ENCODE data around the gene HECTD4.

HECTD4 gene

DNA sequence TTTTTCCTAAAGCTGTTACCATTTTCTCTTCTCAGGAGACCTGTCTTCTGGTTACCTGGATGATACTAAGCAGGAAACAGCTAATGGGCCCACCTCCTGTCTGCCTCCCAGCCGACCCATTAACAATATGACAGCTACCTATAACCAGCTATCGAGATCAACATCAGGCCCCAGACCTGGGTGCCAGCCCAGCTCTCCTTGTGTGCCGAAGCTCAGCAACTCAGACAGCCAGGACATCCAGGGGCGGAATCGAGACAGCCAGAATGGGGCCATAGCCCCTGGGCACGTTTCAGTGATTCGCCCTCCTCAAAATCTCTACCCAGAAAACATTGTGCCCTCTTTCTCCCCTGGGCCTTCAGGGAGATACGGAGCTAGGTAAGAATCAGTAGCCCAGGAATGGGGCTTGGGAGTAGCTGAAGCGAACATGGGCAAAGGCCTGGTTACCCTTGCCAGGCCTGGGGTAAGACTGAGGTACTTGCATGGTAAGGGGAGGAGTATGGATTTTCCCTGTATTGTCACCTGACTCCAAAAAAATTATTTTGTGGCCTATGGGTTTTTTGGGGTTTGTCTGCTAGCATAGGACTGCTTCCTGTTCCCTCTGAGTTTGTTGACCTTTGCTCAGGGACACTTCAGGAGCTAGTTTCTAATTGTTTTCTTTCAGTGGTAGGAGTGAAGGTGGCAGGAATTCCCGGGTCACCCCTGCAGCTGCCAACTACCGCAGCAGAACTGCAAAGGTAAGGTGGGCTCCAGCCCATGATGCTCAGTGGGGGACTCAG lies 230.3 kb downstream of the HECTD4 start:
- DNase-seq, result no peak

DNA sequence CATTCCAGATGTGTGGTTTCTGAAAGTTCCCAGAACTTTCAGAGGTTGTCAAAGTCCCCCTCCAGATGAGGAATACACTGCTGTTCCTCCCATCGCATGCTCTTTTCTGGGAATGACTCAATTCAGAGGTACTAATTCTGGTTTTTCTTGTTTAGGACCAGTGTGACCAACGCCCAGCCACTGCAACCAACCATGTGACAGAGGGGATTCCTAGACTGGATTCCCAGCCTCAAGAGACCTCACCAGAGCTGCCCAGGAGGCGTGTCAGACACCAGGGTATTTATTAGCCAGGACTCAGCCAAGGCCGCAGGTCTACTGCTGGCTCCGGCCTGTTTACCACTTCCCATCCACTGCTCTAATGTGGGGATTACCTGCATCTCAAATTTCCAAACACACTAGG lies 232.6 kb downstream of the HECTD4 start:
- peak; percentile 66 for DNase-seq

DNA sequence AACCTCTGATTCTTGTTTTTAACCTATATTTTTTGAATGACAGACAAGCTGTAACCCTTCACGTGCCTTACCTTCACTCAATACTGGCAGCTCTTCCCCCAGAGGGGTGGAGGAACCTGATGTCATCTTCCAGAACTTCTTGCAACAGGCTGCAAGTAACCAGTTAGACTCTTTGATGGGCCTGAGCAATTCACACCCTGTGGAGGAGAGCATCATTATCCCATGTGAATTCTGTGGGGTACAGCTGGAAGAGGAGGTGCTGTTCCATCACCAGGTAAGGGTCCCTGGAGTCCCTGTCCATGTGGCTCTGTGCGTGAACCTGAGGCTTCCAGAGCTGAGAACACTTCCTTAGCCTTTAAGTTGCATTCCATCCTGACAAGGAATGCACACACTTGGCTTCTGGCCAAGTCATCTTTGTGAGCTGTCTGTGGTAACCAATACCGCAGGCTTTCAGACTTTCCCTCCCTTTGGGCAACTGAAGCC lies 234.2 kb downstream of the HECTD4 start:
- no peak for DNase-seq

DNA sequence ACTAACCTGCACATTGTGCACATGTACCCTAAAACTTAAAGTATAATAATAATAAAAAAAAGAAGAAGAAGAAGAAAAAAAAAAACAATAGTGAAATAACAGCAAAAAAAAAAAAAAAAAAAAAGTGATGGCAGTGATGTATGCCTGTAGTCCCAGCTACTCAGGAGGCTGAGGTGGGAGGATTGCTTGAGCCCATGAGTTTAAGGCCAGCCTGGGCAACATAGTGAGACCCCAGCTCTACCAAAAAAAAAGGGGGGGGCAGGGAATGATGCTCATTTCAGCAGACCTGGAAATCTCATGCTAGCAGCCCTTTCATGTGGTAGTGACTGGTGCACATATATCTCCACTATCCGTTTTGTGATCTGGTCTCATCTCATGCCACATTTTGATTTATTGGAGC lies 236.1 kb downstream of the HECTD4 start:
- DNase-seq, result no peak

DNA sequence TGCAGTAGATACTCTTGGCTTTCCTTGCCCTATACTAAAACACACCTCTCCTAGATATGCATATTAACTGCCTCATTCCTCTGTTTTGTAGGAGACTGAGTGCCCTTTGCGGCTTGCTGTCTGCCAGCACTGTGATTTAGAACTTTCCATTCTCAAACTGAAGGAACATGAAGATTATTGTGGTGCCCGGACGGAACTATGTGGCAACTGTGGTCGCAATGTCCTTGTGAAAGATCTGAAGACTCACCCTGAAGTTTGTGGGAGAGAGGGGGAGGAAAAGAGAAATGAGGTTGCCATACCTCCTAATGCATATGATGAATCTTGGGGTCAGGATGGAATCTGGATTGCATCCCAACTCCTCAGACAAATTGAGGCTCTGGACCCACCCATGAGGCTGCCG lies 241.5 kb downstream of the HECTD4 start:
- no peak for DNase-seq

DNA sequence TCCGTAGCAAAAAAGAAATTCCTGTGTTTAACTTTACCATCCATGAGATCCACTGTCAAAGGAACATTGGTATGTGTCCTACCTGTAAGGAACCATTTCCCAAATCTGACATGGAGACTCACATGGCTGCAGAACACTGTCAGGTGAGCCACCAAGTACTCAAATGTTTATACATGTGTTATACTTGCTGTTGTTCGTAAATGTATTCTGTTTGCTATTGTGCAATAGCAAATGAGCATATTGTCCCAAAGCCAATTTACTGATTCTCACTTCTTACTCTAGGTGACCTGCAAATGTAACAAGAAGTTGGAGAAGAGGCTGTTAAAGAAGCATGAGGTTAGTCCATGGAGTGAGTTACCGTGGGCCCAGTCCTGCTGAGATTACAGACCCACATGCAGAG lies 247.5 kb downstream of the HECTD4 start:
- DNase-seq, result no peak

DNA sequence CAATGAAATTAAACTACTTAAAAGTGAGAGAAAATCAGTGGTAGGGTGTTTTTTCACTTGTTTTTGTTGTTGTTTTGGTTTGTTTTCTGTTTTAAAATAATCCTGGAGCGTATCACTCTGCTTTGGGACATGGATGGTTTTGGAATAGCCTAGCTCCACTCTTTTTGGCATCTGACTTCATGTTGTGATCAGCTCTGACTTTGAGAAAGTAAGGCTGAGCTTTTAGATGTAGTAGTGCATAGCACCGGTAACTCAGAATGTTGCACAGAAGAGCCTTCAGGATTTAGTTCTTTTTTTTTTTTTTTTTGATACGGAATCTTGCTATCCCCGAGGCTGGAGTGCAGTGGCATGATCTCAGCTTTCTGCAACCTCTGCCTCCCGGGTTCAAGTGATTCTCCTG lies 248.8 kb downstream of the HECTD4 start:
- DNase-seq, result no peak

DNA sequence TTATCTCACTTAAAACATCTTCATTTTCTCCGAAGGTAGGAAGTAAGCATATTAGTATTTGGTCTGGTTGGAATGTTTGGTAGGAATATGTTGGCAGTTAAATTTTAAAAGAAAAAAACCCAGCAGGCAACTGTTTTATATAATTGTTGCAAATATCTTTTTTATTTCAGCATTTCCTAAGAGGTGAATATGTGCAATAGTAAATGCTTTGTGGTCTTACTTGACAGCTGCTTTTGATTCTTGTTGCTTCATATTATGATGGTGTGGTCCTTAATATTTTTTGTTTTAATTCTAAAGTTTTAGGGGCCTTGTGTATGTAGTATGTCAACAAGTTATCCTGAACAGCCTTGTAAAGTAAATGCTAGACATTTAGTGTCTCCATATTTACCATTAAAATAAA lies 250.5 kb downstream of the HECTD4 start:
- DNase-seq, result no peak

DNA sequence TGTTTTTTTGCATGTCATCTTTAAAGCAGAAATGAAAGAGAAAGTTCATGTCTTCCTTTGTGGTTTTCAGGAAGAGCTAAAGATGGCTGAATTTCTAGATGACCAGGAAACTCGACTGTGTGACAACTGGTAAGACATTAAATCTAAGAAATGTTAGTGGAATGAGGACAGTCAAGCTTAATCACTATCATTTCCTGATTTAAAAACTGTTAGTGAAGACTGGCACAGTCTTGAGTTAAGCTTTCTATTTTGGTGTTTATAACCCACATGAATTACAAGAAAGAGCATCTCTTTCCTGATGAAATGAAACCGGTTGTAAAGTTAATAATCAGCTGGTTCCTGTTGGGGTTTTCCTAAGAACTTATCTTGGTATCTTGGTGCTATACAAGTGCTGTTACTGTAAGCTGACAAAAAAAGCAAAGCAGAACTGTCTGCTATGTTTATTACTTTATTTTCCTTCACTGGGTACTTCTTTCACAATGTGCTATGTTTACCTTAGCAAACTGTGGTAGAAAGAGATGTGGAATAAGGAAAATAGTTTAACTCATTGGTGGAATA lies 251.7 kb downstream of the HECTD4 start:
- DNase-seq, result no peak

DNA sequence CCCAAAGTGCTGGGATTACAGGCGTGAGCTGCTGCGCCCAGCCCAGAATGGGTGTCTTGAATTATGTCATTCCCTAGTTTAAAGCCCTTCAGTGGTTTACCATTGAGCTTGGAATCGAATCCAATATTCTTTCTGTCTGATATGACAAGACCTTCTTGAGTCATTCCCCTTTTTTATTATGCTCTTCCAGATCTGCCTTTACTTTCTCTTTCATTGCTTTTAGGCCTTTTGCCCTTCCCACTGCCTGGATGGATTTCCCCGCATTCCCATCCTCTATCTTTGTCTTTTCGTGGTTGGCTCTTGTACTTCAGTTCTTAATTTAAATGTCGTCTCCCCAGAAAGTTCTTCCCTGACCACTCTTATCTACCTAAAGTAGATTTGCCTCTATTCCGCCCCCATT lies 255.3 kb downstream of the HECTD4 start:
- no peak for DNase-seq

DNA sequence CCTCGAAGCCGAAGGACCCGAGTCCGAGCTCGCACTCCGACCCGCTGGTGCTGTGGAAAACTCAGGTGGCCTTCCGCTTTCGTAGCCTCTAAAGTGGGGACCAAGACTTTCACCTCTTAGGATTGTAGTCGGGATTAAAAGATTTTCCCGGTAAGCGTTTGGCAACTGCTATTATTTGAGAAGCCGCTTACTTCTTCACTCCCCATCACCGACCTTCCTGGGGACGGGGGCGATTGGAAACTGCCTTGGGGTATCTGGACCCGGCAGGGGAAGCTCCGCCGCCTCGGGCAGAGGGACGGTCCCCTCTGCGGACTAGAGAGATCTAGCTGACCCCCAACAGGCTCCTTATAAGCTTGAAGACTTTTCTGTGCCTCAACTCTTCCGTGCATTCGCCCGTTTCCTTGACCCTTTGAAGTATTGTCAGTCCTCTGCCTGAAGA lies 256.2 kb downstream of the HECTD4 start:
- peak; percentile 50 for DNase-seq

DNA sequence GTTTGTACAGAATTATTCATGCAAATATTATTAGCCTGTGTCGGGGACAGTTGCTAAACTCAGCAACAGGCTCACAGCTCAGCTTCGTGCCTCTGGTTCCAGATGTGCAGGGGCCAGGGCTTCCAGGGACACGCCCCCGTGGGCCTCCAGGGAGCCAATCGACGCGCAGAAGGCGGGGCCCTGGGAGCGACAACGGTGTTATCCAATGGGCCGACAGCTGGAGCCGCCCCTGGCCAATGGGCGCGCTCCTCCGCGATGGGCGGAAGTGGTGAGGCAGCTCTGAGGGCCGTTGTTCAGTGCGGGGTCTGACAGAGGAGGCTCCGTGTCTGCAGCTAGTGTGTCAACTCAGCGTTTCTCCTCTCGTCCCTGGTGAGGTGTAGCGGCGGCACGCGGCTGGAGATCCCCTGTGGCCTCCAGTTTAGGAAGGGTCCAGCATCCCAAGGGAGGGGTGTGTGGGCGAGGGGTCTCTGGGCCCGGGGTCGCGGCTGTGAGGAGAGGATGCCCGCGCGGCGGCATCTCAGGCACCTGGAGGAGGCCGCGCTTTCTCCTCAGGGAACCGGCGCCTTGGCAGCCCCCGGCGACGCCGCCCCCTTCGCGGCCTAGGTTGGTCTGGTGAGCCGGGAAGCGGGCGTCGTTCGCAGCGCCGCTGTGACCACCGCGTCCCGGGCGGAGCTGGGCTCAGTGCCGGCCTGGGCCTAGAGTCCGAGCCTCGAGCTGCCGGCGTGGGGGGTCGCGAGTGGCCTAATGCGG lies 256.8 kb downstream of the HECTD4 start, which contains the start of gene TRAFD1:
TRAFD1 (plus strand) TSS at position 311 of the 750 bp plus-strand sequence. CDS start 4,963 bp downstream, outside the sequence.
- peak; percentile 99 for DNase-seq

DNA sequence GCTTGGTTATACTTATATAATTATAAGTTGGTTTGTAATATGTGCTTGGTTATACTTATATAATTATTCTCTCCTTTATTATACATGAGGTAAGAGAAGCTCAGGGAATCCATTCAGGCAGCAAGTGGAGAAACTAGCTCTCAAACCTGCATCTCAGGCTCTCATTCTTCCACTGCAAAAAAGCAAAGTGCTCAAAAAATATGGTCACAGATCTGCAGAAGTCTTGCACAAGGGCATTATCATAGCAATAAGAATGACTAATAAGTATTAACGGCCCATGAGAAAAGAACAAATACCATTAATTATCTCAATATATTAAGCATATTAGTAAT lies 257.3 kb downstream of the HECTD4 start:
- DNase-seq, result no peak

DNA sequence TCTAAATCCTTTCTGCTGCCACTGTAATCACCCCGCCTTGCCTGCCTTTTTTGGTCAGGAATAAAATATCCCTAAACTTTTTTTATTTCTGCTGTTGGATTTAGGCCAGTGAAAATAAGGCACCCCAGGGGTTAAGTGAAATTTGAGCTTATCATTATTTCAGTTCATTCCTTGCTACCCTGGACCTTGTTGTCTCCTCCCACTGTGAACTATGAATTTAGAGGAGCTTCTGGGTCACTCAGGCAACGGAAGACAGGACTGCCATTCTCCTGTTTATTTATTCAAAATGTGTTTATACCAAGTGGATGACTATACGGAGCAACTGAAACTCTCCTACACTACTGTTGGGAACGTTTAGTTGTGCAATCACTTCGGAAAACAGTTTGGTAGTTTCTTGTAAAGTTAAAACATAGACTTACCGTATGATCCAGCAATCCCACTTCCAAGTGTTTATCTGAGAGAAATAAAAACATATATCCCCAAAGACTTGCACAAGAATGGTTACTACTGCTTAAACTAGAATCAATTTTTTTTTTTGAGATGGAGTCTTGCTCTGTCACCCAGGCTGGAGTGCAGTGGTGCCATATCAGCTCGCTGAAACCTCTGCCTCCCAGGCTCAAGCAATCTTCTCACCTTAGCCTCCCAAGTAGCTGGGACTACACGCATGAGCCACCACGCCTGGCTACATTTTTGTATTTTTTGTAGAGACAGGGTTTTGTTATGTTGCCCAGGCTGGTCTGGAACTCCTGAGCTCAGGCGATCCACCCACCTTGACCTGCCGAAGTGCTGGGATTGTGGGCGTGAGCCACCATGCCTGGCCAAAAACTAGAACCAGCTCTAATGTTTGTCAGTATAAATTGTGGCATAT lies 259.2 kb downstream of the HECTD4 start:
- no peak for DNase-seq

DNA sequence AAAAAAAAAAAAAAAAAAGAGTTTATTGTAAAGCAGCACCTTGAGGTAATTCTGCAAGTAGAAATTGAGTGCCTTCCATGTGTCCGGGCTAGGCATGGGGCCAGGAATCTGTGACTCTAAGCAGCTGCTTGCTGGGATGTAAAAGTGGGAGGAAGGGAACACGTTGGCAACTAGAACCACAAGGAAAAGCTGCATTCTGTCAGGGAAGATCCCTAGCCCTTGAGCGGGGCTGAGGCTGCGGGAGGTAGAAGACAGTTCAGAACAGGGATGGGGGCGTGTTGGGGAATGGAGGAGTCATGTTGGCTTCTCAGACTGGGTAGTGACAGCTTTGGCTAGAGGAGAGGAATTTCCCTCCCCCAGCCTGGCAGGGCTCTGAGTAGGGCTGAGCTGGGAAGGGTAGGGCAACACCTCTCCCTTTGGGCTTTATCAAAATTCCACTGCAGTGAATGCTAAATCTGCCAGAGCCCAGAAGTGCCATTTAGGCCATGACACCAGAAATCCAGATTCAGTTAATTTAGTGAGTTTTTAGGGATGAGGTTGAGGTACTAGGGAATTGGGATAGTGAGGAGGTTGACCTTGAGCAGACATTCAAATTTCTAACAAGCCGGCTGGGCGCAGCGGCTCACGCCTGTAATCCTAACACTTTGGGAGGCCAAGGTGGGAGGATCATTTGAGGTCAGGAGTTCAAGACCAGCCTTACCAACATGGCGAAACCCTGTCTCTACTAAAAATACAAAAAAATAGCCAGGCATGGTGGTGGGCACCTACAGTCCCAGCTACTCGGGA lies 260.3 kb downstream of the HECTD4 start:
- no peak for DNase-seq

DNA sequence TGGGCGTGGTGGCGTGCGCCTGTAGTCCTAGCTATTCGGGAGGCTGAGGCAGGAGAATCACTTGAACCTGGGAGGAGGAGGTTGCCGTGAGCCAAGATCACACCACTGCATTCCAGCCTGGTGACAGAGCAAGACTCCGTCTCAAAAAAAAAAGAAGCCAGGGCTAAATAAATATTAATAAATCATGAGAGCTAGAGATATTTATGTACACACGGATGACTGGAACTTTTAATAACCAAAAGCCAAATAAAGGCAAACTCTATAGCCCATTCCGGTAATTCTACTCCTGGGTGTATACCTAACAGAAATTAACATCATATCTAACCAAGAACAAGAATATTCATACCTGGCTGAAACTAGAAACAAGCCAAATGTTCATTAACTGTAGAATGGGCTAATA lies 264.5 kb downstream of the HECTD4 start:
- DNase-seq, result no peak

DNA sequence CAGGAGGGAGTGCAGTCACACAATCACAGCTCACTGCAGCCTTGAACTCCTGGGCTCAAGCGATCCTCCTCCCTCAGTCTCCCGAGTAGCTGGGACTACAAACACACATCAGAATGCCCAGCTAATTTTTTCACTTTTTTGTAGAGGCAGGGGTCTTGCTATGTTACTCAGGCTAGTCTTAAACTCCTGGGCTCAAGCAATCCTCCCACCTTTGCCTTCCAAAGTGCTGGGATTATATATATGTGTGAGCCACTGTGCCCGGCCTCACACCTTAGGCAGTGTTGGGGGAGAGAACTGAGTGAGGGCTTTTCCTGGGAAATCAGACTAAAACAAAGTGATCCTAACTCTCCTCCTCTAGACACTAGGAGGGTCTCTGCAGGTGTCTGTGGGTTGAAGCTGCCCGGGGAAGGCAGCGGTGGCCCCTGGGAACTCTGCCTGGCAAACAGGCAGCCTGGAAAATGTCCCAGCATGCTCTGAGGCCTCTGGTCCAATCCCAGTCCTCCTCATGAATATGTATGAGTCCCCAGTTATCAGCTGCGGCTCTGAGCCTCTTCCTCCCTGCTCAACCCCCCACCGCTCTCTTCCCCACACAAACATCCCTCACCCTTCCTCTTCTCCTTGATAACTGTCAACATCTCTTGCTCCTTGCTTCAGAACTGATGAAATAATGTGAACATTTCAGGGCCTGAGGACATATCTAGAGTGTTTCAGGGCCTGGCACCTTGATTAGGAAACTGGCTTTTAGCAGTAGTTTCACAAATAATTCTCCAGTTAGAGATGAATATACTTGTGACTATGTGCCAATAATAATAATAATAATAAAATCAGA lies 265.8 kb downstream of the HECTD4 start:
- no peak for DNase-seq

DNA sequence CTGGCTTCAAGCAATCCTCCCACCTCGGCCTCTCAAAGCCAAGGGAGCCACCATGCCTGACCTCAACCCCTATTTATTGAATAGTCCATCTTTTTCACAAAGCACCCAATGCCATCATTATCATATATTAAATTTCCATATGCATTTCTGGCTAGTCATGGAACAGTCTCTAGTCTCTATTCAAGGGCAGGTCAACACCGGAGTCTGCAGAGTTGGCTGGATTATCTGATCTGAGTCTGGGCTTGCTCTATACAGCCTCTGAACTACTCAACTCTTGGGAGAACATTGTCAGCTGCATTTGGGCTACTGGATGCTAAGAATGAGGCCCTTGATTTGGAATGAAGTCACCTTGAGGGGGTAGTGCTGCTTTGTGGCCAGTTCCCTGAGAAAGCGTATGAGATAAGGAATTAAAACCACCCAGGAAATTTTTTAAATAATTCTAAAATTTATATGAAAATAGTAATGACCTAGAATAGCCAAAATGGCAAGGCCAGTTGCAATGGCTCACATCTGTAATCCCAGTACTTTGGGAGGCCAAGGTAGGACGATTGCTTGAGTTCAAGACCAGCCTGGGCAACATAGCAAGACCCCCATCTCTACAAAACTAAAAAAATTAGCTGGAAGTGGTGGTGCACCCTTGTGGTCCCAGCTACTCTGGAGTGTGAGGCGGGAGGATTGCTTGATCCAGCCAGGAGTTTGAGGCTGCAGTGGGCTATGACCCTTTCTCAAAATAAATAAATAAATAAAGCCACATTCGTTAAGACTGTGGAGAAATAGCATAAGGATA lies 266.8 kb downstream of the HECTD4 start:
- no peak for DNase-seq

DNA sequence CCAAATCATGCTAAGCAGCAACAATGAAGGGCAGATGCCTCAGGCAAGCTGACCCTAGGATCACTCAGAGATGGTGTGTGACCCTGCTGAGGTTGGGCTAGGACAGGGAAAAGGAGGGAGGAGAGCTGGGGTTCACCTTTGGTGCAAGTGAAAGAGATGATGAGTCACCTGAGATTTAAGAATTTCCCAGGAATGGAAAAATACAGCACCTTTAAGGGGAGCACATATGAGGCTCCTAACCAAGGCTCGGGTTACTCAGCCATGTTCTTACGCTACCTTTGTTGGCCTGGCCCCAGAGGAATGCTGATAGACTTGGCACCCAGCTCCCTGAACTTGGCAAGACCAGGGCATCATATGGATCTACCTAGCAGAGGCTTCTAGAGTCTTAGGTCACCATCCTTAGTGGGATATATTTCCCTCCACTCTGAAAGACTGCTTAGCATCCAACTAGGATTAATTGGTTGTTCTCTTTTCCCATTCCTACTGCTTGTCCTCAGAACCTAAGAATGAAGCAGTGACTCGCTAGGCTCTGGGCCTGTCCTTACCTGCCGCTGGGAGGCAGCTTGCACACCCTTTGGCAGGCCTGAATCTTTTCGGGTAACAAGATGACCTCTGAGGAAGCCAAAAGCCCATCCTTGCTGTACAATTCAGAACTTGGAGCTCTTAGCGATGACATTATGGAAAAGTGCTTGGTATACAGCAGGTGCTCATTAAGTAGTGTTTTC lies 269.7 kb downstream of the HECTD4 start:
- DNase-seq, result peak; percentile 31

DNA sequence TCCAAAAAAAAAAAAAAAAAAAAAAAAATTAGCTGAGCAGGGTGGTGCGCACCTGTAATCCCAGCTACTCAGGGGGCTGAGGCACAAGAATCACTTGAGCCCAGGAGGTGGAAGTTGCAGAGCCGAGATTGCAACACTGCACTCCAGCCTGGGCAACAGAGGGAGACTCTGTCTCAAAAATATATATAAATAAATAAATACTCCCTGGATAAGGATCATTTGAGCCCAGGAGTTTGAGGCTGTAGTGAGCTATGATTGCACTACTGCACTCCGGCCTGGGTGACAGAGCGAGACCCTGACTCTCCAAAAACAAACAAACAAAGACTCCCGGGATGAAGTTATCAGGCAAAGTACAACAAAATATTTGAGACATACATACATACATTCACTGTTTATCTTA lies 270.3 kb downstream of the HECTD4 start:
- no peak for DNase-seq
